GM12891 (cell line): ENCODE data around the gene USP46.

Source experiments
- PAX5 ChIP-seq: IDR thresholded peaks from 2 replicates; pipeline ENCODE4 v1.6.1; 2011; ENCODE audit warnings: low read length, moderate library complexity, mild to moderate bottlenecking; ENCODE audit not compliant: insufficient read depth, severe bottlenecking
- POLR2A ChIP-seq: IDR thresholded peaks from 2 replicates; pipeline ENCODE4 v1.6.1; 2011; ENCODE audit warnings: low read depth, low read length, control low read depth
- POLR2AphosphoS5 ChIP-seq: IDR thresholded peaks from 2 replicates; pipeline ENCODE4 v1.6.1; 2011; ENCODE audit warnings: low read depth, low read length, control low read depth
- POU2F2 ChIP-seq: IDR thresholded peaks from 2 replicates; pipeline ENCODE4 v1.6.1; 2011; ENCODE audit warnings: low read depth, mild to moderate bottlenecking, control low read depth, low read length, moderate library complexity
- SPI1 ChIP-seq: IDR thresholded peaks from 2 replicates; pipeline ENCODE4 v1.6.1; 2011; ENCODE audit warnings: low read depth, low read length, control low read depth
- TAF1 ChIP-seq: IDR thresholded peaks from 2 replicates; pipeline ENCODE4 v1.6.1; 2011; ENCODE audit warnings: low read depth, low read length, control low read depth

DNA sequence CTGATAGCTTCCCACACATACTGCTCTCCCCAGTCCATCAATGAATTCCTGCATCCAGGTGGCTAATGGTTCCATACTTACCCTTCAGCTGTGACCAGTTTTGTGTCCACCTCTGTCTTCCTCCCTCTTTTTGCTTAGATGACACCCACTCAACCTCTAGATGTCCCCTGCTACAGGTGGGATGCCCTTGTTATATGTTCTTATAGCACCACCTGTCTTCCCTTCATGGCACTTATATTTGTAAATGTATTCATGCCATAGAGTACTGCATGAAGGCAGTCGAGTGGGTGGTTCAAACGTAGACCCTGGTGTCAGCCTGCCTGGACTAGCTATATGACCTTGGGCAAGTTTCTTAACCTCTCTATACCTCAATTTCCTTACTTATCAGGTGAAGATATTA lies 6.5 kb upstream of the USP46 start:
- TF ChIP-seq TAF1, result no peak
- no peak for TF ChIP-seq POLR2A
- TF ChIP-seq POLR2AphosphoS5, result no peak
- TF ChIP-seq PAX5, result no peak
- no peak for TF ChIP-seq POU2F2
- no peak for TF ChIP-seq SPI1
